Epithelial cell of esophagus (primary cell): ENCODE measurements around the gene C10orf95.

Experiments
- DNase-seq: peaks from one replicate; pipeline ENCODE4 v3.0.0; 2010; ENCODE audit warnings: low read depth
- H3K4me3 ChIP-seq: 2 replicates; pipeline ENCODE4 v1.5.1; 2011; ENCODE audit warnings: mild to moderate bottlenecking, low read length, control low read depth
- TF ChIP-seq, protein P1 (sequence below): IDR thresholded peaks from 2 replicates; pipeline ENCODE4 v1.5.1; 2011; ENCODE audit warnings: low read depth, mild to moderate bottlenecking, low read length, control low read depth, inconsistent platforms; ENCODE audit not compliant: insufficient read depth; ENCODE audit errors: missing control alignments

C10orf95 gene

DNA sequence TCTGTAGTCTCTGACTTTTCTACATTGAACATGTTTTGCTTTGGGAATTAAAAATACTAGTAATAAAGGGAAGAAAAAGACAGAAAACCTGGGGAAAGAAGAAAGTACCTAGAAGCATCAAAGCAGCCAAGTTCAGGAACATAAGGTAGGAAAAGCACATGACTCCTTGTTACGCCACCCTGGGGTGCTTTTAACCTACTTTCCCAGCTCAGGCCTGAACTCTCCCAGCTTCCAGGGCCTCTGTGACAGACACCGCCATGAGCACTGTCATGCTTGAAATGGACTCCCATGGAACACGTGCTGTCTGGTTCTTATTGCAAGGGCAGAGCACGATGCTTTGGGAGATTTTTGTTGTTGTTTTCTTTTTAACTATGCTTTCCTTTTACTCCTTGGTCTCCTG is 39.8 kb upstream of the C10orf95 start:
- no peak overlapping the region for H3K4me3 ChIP-seq
- DNase-seq: no peak
- TF ChIP-seq, protein P1, sequence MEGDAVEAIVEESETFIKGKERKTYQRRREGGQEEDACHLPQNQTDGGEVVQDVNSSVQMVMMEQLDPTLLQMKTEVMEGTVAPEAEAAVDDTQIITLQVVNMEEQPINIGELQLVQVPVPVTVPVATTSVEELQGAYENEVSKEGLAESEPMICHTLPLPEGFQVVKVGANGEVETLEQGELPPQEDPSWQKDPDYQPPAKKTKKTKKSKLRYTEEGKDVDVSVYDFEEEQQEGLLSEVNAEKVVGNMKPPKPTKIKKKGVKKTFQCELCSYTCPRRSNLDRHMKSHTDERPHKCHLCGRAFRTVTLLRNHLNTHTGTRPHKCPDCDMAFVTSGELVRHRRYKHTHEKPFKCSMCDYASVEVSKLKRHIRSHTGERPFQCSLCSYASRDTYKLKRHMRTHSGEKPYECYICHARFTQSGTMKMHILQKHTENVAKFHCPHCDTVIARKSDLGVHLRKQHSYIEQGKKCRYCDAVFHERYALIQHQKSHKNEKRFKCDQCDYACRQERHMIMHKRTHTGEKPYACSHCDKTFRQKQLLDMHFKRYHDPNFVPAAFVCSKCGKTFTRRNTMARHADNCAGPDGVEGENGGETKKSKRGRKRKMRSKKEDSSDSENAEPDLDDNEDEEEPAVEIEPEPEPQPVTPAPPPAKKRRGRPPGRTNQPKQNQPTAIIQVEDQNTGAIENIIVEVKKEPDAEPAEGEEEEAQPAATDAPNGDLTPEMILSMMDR: no peak

DNA sequence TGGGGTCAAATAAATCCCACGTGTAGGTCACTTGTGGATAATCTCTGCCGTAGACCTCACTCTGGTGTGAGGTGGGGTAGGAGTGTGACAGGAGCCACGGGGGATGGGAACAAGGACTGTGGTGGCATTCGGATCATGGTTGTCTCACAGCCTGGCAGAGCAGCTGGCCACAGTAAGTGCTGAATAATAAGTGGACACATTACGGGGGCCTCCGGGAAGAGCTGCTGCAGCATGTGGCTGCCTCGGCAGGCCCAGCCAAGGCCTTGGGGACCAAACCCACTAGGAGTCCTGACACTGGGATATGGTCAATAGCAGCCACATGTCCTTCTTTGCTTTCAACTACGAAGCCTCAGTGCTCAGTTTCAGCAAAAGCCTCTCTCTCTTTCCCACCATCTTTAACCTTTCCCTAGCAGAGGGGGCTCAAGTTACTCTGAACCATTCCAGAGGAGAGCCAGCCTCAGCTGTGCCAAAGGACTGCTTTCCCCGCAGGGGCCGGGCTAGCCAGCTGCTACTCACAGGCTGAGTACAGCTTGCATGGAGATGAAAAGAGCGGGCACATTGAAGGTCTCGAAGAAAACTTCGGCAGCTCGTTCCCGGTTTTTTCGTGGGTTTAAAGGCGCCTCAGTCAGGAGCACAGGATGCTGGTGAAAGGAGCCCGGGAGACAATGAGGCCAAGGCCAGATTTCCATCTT is 33.9 kb upstream of the C10orf95 start:
- no peak for DNase-seq
- TF ChIP-seq, protein P1: no peak
- no peak overlapping the region for H3K4me3 ChIP-seq

DNA sequence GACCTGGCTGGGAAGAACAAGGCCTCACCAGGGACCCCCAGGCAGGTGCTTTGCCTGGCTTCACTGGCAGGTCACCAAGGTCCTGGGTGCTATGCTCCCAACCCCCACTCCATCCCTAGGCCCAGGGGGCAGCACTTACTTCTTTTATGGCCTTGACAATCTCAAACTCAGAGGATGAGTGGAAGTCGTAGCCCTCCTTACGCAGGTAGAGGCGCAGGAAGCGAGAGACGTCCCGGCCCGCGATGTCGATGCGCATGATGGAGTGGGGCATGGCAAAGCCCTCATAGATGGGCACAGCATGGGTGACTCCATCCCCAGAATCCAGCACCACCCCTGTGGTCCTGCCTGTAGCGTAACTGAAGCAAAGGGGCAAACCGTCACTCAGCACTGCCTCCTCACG is 32.7 kb upstream of the C10orf95 start:
- no peak for DNase-seq
- no peak overlapping the region for H3K4me3 ChIP-seq
- TF ChIP-seq, protein P1: no peak

DNA sequence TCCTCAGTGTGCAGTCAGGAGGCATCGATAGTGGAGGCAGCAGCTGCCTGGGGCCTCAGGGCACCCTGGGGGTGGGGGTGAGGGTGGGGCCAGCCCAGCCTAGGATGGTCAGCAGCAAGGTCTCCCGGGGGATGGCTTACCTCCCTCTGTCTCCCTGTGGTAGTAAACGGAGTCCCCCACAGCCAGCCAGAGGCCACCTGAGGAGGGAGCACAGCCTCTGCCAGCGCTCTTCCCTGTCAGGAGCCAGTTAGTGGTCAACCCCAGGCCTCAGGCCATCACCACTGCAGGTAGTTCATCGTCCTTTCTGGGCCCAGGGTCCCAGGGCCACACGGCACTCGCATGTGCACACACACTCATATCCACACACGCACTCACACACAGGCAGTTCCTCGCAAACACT is 29.1 kb upstream of the C10orf95 start:
- TF ChIP-seq, protein P1: no peak
- H3K4me3 ChIP-seq: no peak overlapping the region
- no peak for DNase-seq

DNA sequence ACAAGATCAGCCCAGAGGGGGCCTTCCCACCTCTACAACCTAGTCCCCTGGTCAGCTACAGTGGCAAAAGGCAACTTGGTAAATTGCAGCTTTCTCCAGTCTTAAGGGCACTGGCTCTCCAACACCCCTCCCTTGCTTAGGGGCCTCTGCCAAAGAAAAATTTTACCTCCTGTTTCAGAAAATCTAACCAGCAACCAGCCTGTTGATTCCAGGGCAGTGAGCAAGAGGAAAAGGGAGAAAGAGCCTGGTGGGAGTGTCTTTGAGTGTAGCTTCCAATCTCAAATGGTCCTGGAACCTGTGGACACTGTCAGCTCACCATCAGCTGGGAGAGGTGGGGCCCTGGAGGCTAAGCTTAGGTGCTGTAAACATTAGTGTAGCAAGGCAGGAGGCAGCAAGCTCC is 28.3 kb upstream of the C10orf95 start:
- no peak overlapping the region for H3K4me3 ChIP-seq
- TF ChIP-seq, protein P1: no peak
- no peak for DNase-seq

DNA sequence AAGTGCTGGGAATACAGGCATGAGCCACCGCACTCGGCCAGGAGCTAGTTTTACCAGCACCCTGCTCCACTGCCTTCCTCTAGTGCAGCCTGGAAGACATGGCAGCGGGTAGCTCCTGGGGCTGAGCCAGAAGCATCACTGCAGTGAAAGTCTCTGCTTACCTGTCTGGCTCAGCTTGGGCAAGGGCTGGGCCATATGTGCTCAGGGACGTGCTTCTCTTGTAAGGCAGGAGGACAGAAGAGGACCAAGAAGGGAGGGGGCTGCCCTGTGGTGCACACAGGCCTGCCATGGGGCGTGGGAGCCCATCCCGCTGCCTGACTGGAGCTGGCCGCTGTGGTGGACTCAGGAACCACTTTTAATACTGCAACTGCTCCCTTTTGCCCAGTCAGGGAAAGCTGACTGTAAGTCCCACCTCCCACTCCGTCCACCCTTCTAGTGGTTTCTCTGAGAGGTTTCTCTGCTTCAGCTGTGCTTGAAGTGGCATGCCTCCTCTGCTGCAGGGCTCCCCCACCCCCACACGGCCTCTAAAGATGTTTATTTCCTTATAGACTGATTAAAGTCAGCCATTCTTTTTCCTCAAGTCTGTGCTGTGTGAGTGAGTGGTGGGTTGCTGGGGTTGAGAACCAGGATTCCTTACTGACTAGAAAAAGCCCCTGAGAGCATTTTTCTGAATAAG is 25.3 kb upstream of the C10orf95 start:
- H3K4me3 ChIP-seq: no peak overlapping the region
- DNase-seq: no peak
- TF ChIP-seq, protein P1: no peak
